Tibial artery (tissue), 4 donors: ENCODE data around the gene TMEM132D.

Source experiments
- DNase-seq, 2 donors: peaks; one replicate each; pipeline ENCODE4 v3.0.0-alpha.2; 2019
- H3K27ac ChIP-seq, 2 donors: fragments of 200-600 bp; sonication (generic) in 1 of 2; 1 replicate in 1 of 2; 2 replicates in 1 of 2; pipeline ENCODE4 v1.5.1; 2018 to 2019; ENCODE audit warnings: mild to moderate bottlenecking in 1 of 2
- H3K27me3 ChIP-seq, 2 donors: fragments of 200-600 bp; sonication (generic) in 1 of 2; one replicate each; pipeline versions ENCODE4 v1.5.1 to v1.6.0; 2016 to 2019
- H3K36me3 ChIP-seq, 3 donors: fragments of 200-600 bp; sonication (generic) in 2 of 3; one replicate each; pipeline ENCODE4 v1.5.1; 2016 to 2019; ENCODE audit warnings: mild to moderate bottlenecking in 2 of 3
- H3K4me1 ChIP-seq, 4 donors: fragments of 200-600 bp; sonication (generic) in 2 of 4; 1 replicate in 3 of 4; 2 replicates in 1 of 4; pipeline ENCODE4 v1.5.1; 2016 to 2019
- H3K4me3 ChIP-seq, 2 donors: fragments of 200-600 bp; sonication (generic) in 1 of 2; 1 replicate in 1 of 2; 2 replicates in 1 of 2; pipeline ENCODE4 v1.5.1; 2018 to 2019; ENCODE audit warnings: mild to moderate bottlenecking in 2 of 2
- H3K9me3 ChIP-seq, 3 donors: fragments of 200-600 bp; sonication (generic) in 1 of 3; one replicate each; pipeline ENCODE4 v1.5.1; 2016 to 2019
- intact Hi-C: fragments of 100-400 bp; cut with DNase I; formaldehyde crosslinking; loops from one replicate; pipeline ENCODE4 v1.15.0; 2023; ENCODE audit warnings: low total_unique reads
- TF ChIP-seq, protein P1 (sequence below), 2 experiments: fragments of 200-600 bp in 1 of 2; fragments of 450-650 bp in 1 of 2; IDR thresholded peaks; one replicate each; pipeline ENCODE4 v1.5.1; 2017 to 2019; ENCODE audit warnings: antibody characterized with exemption in 2 of 2, mild to moderate bottlenecking in 1 of 2, moderate library complexity in 1 of 2

The TMEM132D gene

DNA sequence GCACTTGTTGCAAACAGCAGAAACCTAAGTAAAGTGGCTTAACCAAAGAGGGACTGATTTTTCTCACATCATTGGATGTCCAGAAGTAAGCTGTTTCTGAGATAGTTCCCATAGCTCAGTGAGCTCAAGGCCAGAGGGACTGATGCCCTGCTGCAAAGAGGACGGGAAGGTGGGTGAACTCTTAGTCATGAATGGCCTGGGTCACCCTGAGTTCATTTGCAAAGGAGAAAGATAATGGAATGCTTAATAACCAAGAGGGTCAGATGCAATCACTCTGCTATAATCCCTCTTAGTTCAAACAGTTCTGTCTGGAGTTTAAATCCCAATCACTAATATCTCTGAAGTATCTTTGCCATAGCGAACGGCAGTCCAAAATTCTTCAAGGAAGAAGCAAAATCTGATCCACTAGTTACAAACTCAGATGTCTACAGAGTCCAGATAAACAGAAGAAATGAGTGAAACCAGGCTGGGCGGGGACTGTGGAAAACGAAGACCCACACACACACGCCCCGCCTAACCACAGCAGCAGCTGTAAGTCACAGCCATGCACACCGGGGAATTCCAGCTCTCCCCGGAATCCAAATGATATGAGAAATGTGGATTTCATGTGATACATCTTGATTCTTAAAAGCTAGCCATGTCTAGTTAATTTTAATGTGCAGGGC is 289.5 kb downstream of the TMEM132D start:
- H3K27me3 ChIP-seq = no peaks in the 10 kb centered on the region
- H3K4me1 ChIP-seq = no peaks in the 10 kb centered on the region
- no peak overlapping the region for H3K27ac ChIP-seq
- TF ChIP-seq, protein P1, sequence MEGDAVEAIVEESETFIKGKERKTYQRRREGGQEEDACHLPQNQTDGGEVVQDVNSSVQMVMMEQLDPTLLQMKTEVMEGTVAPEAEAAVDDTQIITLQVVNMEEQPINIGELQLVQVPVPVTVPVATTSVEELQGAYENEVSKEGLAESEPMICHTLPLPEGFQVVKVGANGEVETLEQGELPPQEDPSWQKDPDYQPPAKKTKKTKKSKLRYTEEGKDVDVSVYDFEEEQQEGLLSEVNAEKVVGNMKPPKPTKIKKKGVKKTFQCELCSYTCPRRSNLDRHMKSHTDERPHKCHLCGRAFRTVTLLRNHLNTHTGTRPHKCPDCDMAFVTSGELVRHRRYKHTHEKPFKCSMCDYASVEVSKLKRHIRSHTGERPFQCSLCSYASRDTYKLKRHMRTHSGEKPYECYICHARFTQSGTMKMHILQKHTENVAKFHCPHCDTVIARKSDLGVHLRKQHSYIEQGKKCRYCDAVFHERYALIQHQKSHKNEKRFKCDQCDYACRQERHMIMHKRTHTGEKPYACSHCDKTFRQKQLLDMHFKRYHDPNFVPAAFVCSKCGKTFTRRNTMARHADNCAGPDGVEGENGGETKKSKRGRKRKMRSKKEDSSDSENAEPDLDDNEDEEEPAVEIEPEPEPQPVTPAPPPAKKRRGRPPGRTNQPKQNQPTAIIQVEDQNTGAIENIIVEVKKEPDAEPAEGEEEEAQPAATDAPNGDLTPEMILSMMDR (IDR thresholded peaks at IDR 0.05) = no peak
- H3K9me3 ChIP-seq = peaks cover 0 to 23% (median 0%) of the 10 kb centered on the region in 3 donors
- H3K36me3 ChIP-seq = no peaks in the 10 kb centered on the region
- H3K4me3 ChIP-seq = no peak overlapping the region
- no peak for DNase-seq
- intact Hi-C loops = no loop called here

DNA sequence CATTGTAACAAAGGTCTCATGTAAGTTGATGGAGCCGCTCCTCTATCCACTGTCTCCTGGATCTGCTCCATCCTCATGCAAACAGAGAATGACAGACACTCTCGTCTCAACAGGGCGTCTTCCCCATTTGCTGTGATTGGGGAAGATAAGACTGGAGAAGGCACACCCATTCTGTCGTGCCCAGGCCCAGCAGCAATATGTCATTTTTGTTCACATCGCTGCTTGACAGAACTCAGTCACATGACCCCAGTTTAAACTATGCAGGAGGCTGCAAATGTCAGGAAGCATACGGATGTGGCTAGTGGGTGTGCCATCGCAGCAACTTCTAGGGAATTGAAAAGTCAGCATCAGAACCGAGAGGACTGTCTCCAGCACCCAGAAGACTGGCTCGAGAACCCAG is 290.5 kb downstream of the TMEM132D start:
- no peaks in the 10 kb centered on the region for H3K4me1 ChIP-seq
- DNase-seq = no peak
- no peaks in the 10 kb centered on the region for H3K27me3 ChIP-seq
- intact Hi-C loops = no loop called here
- H3K9me3 ChIP-seq = peaks cover 0 to 23% (median 0%) of the 10 kb centered on the region in 3 donors
- H3K27ac ChIP-seq = no peak overlapping the region
- no peak overlapping the region for H3K4me3 ChIP-seq
- H3K36me3 ChIP-seq = no peaks in the 10 kb centered on the region
- TF ChIP-seq, protein P1 (IDR thresholded peaks at IDR 0.05) = no peak

DNA sequence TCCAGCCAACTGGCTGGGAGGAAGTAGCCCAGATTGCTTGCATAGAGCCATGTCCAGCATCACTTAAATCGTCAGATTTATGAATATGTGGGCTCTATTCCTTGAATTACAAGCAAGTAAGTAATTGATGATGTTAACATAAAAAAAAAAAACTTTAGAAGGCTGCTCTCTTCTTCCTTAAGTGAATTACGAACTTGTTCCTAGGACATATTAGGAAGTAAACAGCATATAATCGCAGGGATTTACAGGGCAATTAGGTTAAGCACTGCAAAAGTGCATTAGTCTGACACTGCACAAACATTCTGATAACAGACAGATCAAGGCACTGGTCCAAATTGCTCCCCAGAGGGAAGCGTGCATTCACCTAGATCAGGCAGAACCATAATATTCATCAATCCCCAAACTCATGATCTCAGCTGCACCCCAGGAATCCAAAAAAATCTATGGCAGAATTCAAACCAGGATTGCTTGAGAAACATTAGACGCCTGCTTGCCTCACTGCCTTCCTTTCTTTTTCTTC is 293.2 kb downstream of the TMEM132D start:
- peaks cover 0 to 9% (median 3%) of the 10 kb centered on the region in 3 donors for H3K9me3 ChIP-seq
- H3K27me3 ChIP-seq = no peaks in the 10 kb centered on the region
- intact Hi-C loops = no loop called here
- DNase-seq = no peak
- no peaks in the 10 kb centered on the region for H3K4me1 ChIP-seq
- TF ChIP-seq, protein P1 (IDR thresholded peaks at IDR 0.05) = no peak
- no peaks in the 10 kb centered on the region for H3K36me3 ChIP-seq
- H3K27ac ChIP-seq = no peak overlapping the region
- H3K4me3 ChIP-seq = no peak overlapping the region

DNA sequence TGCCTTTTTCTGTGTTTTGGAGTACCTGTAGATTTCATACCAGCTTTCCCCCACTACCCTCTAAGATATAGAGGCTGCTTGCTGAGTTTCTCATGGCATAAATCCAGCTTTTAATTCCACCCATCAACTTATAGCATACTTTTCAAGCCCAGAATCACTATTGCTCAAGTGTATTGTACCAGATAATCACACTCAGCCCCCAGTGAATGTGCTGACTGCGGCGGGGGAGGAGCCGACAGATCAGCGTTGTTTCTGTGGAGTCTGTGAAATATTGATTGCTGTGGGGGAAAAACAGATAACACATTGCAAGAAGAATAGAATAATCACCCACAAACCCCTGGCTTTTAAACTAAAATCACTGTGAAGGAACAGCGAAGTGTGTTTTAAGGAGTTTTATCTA is 296.1 kb downstream of the TMEM132D start:
- H3K36me3 ChIP-seq = no peaks in the 10 kb centered on the region
- H3K4me1 ChIP-seq = no peaks in the 10 kb centered on the region
- H3K27me3 ChIP-seq = no peaks in the 10 kb centered on the region
- intact Hi-C loops = no loop called here
- H3K27ac ChIP-seq = no peak overlapping the region
- H3K9me3 ChIP-seq = peaks cover 0 to 3% (median 0%) of the 10 kb centered on the region in 3 donors
- no peak overlapping the region for H3K4me3 ChIP-seq
- no peak for DNase-seq
- TF ChIP-seq, protein P1 (IDR thresholded peaks at IDR 0.05) = no peak

DNA sequence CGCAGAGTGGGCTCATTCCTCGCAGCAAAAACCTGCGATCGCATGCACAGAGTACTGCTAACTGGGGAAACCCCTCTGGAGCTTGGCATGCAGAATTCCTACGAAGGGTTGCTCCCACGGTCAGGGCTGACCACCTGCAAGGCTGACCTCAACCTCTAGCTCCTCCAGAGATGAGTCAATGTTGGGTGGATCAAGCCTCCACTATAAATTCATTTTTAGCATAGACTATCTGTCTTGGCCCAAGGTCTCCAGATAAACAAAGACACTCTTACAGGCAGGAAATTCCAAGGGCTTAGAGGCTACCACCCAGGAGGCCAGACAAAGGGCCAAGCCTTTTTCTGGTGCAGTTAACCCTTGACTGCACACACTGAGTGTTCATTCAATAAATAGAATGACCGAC is 296.5 kb downstream of the TMEM132D start:
- Histone ChIP-seq H3K27ac (no peak overlapping the region), H3K36me3 (no peaks in the 10 kb centered on the region), H3K4me1 (no peaks in the 10 kb centered on the region), H3K27me3 (no peaks in the 10 kb centered on the region), H3K4me3 (no peak overlapping the region), H3K9me3 (peaks cover 0 to 3% (median 0%) of the 10 kb centered on the region in 3 donors)
- TF ChIP-seq, protein P1 (IDR thresholded peaks at IDR 0.05) = no peak
- intact Hi-C loops = no loop called here
- DNase-seq = no peak
